C1 segment of cervical spinal cord (tissue), 14 donors: ENCODE results near the gene FBXW2.
"Not testable (repeated sequence)": the region's sequence is repeated elsewhere in the genome, so short reads cannot be mapped to it uniquely, and the experiment has no call there.

ENCODE experiments used
- DNase-seq, 14 donors: peaks; one replicate each; lab custom pipeline; 2025; lab: John Stamatoyannopoulos, UW

The FBXW2 gene, protein sequence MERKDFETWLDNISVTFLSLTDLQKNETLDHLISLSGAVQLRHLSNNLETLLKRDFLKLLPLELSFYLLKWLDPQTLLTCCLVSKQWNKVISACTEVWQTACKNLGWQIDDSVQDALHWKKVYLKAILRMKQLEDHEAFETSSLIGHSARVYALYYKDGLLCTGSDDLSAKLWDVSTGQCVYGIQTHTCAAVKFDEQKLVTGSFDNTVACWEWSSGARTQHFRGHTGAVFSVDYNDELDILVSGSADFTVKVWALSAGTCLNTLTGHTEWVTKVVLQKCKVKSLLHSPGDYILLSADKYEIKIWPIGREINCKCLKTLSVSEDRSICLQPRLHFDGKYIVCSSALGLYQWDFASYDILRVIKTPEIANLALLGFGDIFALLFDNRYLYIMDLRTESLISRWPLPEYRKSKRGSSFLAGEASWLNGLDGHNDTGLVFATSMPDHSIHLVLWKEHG

GRCh38 chr9:120792898-120793765 is at the start of gene FBXW2:
FBXW2 (minus strand) TSS chr9:120793416; CDS start chr9:120788258, 5,158 bp downstream.
- DNase-seq = peak; percentile 38 to 94 (median 86)

DNA sequence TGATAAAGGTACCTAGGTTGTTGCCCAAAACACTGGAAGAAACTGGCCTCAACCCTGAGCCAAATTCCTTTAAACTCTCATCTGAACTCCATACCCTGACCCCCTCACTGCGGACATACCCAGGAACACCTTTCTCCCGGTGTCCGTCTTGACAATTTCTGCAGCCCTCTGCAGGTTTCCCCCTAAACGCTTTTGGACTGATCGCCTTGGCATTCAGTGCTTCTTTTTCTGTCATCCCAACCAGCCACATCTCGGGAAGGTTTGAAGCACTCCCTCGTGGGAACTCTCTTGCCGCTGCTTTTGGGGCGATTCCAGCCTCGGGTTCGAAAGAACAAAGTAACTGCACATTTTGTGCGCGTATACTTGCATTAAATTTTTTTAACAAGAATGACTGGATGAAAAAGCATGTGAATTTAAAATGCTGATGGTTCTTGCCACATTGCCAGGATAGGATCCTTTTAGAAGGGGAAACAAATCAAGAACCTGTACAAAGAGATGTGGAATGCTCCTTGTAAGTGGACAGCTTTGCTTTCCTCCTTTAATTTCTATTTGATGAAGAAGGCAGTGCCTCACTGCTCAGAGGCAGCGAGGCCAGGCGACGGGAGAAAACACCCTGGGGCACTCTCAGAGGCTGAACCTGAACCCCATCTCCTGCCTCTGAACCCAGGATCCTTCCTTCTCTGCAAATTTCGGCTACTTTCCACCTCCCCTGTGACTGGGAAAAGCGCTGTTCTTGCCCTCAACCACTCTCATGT is 48.9 kb upstream of the FBXW2 start:
- peak in 1 of 14 donors; percentile 67 for DNase-seq

DNA sequence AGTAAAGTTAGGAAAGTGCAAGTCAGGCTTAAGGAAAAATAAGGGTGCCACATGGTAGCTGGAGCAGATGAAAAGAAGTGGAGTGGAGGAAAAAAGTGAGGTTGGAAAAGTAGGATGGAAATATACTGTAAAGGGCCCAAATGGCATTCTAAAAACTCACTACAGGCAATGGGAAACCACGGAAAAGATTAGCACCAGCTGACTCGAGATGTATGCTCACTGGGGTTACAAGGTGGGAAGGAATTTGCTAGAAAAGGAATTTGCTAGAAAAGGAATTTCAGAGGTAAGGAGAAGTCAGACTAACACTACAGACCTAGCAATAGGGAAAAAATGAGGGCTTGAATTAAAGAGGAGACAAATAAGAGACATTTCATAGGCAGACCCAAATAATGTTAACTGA is 45.9 kb upstream of the FBXW2 start:
- DNase-seq = no peak

DNA sequence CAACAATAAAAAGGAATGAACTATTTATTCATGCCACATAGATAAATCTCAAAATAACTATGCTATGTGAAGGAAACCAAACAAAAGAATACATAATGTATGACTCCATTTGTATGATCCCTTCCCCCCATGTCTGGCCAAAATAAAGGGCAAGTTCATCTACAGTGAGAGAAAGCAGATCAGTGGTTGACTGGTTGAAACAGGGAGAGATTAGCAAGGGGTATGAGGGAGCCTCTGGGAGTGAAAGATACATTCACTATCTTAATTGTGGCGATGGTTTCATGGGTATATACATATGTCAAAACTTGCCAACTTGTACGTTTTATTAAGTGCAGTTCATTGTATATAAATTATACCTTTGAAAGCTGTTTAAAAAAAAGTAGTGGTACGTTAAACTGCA is 44.7 kb upstream of the FBXW2 start:
- DNase-seq = no peak

- DNase-seq = no peak
These were observed 40.1 kb upstream of the FBXW2 start for GRCh38 chr9:120833325-120833724.

DNA sequence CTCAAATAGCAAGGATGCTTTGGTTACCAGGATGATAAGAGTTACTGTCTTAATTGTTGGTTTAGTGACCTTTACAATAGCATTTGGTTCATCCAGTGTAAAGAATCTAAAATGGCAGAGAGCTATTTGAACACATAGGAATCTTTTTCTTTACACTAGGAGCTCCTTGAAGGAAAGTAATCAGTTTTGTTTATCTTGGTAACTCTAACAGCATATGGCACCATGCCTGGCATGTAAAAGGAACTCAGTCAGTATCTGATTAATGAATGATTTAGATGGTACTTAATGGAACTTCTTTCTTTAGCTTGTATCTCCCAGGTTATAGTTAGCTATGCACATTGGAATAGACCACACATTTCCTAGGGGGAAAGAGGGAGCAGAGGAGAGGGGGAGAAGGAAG is 39.6 kb upstream of the FBXW2 start:
- no peak for DNase-seq

DNA sequence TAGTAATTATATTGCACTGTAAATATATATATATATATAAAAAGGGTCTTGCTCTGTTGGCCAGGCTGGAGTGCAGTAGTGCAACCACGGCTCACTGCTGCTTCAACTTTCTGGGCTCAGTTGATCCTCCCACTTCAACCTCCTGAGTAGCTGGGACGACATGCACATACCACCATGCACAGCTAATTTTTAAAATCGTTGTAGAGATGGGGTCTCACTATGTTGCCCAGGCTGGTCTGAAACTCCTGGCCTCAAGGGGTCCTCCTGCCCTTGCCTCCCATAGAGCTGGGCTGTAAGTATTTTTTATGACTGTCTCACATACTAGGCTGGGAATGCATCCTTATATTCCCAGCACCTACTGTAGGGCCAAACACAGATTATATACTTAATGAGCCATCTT is 37.6 kb upstream of the FBXW2 start:
- DNase-seq = no peak

- DNase-seq = no peak
These were observed 36.9 kb upstream of the FBXW2 start for GRCh38 chr9:120830151-120830550.

DNA sequence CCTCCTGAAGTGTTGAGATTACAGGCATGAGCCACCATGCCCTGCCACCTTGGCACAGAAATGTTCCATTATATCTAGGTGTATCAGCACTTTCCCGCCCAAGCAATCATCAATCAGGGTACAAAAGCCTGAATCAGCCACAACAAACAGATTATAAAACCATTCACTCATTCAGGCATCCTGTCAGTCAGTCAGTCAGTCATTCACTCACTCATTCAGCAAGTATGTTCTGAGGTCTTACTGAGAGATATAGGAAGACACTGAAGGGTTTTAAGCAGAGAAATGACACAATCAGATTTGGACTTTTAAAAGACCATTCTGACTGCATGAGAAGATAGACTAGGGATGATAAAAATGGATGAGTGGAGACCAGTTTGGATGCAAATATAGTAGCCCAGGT is 36.4 kb upstream of the FBXW2 start:
- DNase-seq = no peak

- DNase-seq = no peak
These were observed 26.9 kb upstream of the FBXW2 start for GRCh38 chr9:120820095-120820494.

DNA sequence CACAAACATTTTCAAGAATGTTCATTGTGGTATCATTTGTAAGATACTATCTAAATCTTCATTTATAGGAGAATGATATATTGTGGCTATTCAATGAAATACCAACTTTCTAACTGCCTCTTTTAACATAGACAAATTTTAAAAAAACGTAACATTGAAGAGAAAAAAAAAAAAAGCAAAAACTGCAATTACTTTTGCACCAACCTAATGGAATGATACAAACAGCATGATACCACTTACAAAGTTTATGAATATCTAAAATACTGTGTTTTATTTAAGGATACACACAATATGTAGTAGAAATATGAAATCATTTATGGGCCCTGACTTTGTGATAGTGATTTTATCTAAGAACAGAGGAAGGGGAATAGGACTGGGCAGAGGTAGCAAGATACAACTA is 25.4 kb upstream of the FBXW2 start:
- DNase-seq = no peak

- no peak for DNase-seq
These were observed 21.9 kb upstream of the FBXW2 start for GRCh38 chr9:120815075-120815474.

DNA sequence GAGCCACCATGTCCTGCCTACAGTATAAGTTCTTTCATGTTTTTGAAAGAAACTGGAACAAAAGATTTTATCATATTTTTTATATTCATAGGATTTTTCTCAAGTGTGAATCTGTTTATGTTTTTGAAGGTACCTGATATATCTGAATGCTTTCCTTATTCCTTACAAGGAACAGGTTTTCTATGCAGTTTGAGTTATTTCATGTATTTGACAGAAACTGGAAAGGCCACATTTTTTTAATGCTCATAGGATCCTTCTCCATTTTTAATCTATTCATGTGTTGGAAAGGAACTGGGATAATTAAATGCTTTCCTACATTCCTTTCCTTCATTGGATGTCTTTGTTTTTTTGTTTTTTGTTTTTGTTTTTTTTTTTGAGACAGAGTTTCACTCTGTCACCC is 15.7 kb upstream of the FBXW2 start:
- no peak for DNase-seq

DNA sequence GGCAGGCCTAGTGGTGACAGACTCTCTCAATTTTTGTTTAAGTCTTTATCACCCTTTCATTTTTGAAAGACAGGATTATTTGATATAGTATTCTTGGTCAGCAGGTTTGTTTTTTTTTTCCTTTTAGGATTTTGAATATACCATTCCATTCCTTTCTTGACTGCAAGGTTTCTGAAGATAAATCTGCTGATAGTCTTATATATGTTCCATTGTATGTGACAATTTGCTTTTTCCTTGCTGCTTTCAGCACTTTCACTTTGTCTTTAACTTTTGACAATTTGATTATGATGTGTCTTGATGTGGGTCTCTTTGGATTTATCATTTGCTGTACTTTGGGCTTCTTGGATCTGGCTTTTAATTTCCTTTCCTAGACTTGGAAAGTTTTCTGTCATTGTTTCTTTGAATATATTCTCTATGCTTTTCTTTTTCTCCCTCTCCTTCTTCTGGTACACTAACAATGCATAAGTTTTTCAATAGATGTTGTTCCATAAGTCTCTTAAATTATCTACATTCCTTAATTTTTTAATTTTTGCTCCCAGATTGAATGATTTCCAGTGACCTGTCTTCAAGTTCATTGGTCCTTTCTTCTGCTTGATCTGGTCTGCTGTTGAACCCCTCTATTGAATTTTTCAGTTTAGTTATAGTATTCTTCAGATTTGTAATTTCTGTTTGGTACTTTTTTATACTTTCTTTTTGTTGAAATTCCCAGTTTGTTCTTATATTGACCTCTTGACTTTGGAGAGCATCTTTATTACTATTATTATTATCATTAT is 14.6 kb upstream of the FBXW2 start:
- DNase-seq = no peak

- DNase-seq = not testable (repeated sequence)
These were observed 11.7 kb upstream of the FBXW2 start for GRCh38 chr9:120804784-120805363.

DNA sequence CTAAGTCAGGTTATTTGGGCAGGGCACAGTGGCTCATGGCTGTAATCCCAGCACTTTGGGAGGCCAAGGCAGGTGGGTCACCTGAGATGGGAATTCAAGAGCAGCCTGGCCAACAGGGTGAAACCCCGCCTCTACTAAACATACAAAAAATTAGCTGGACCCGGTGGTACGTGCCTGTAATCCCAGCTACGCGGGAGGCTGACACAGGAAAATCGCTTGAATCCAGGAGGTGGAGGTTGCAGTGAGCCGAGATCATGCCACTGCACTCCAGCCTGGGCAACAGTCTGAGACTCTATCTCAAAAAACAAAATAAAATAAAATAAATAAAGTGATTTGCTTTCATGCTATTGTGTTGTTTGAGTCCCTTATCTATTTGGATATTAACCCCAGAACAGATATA is 8.2 kb upstream of the FBXW2 start:
- no peak for DNase-seq

- no peak for DNase-seq
These were observed 2.1 kb downstream of the FBXW2 start for GRCh38 chr9:120791161-120791560.

- DNase-seq = no peak
These were observed 5.3 kb downstream of the FBXW2 start for GRCh38 chr9:120787933-120788332.

- DNase-seq = no peak
These were observed 9.6 kb downstream of the FBXW2 start for GRCh38 chr9:120783602-120784047.

- DNase-seq = no peak
These were observed 12.0 kb downstream of the FBXW2 start for GRCh38 chr9:120781236-120781635.

- no peak for DNase-seq
These were observed 12.8 kb downstream of the FBXW2 start for GRCh38 chr9:120780367-120780766.
